GM06990 (cell line): ENCODE data around the gene SUGCT.

Experiments
- DNase-seq: peaks from one replicate; pipeline ENCODE4 v3.0.0-alpha.2; 2011; ENCODE audit not compliant: insufficient read length; ENCODE audit errors: extremely low read depth
- H3K27me3 ChIP-seq: replicated peaks from 2 replicates; pipeline ENCODE4 v1.6.0; 2011; ENCODE audit warnings: low read length; ENCODE audit not compliant: control insufficient read depth, insufficient read depth
- H3K36me3 ChIP-seq: 2 replicates; pipeline ENCODE4 v1.5.1; 2011; ENCODE audit warnings: low read length; ENCODE audit not compliant: control insufficient read depth, insufficient read depth
- H3K4me3 ChIP-seq: replicated peaks from 2 replicates; pipeline ENCODE4 v1.5.1; 2011; ENCODE audit warnings: low read depth, mild to moderate bottlenecking, control low read depth, low read length
- TF ChIP-seq, protein P1 (sequence below): IDR thresholded peaks from 2 replicates; pipeline ENCODE4 v1.5.1; 2011; ENCODE audit warnings: low read length, control low read depth, mild to moderate bottlenecking, inconsistent platforms; ENCODE audit not compliant: insufficient read depth, poor library complexity, severe bottlenecking

The SUGCT gene

DNA sequence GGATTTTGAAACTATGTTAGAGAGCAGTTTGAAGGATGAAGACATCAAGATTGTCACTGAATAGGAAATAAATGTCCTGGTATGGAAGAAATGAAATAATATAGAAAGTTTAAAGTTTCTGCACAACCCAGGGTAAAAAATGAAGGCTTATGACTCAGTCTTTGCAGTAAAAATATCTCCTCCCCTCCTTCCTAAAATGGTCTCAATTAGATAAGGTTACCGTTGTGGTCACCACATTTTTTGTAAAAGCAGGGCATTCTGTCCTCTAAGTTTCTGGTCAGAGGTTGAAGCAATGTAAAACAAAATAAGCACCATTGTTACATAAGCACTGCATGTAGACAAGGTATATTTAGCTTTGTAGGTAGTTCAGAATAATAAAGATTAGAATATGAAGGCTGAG, 403.5 kb downstream of the SUGCT start:
- H3K4me3 ChIP-seq, result no peak overlapping the region
- H3K36me3 ChIP-seq, result no peaks in the 10 kb centered on the region

DNA sequence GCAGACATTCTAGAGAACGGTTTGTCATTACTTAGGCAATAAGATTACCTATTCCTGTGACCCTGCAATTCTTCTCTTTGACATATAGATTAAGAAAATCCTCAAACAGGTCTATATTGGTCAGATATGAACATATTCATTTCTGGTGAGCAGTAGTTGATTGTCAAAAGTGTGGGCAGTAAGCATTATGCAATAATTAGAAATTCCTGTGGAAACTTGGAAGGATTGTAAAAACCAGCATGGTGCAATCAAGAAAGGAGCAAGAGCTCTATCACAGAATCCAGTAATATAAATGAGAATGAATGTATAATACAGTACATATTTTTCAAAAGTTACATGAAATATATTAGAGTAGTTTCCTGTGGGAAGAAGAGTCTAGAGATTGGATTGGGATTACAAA, 406.5 kb downstream of the SUGCT start:
- DNase-seq, result no peak
- H3K27me3 ChIP-seq, result no peaks in the 10 kb centered on the region
- TF ChIP-seq, protein P1, sequence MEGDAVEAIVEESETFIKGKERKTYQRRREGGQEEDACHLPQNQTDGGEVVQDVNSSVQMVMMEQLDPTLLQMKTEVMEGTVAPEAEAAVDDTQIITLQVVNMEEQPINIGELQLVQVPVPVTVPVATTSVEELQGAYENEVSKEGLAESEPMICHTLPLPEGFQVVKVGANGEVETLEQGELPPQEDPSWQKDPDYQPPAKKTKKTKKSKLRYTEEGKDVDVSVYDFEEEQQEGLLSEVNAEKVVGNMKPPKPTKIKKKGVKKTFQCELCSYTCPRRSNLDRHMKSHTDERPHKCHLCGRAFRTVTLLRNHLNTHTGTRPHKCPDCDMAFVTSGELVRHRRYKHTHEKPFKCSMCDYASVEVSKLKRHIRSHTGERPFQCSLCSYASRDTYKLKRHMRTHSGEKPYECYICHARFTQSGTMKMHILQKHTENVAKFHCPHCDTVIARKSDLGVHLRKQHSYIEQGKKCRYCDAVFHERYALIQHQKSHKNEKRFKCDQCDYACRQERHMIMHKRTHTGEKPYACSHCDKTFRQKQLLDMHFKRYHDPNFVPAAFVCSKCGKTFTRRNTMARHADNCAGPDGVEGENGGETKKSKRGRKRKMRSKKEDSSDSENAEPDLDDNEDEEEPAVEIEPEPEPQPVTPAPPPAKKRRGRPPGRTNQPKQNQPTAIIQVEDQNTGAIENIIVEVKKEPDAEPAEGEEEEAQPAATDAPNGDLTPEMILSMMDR, result no peak
- no peak overlapping the region for H3K4me3 ChIP-seq
- H3K36me3 ChIP-seq, result no peaks in the 10 kb centered on the region

More for the DNA sequence above, 403.5 kb downstream of the SUGCT start:
- TF ChIP-seq, protein P1, result no peak
- H3K27me3 ChIP-seq, result no peaks in the 10 kb centered on the region
- DNase-seq, result no peak

DNA sequence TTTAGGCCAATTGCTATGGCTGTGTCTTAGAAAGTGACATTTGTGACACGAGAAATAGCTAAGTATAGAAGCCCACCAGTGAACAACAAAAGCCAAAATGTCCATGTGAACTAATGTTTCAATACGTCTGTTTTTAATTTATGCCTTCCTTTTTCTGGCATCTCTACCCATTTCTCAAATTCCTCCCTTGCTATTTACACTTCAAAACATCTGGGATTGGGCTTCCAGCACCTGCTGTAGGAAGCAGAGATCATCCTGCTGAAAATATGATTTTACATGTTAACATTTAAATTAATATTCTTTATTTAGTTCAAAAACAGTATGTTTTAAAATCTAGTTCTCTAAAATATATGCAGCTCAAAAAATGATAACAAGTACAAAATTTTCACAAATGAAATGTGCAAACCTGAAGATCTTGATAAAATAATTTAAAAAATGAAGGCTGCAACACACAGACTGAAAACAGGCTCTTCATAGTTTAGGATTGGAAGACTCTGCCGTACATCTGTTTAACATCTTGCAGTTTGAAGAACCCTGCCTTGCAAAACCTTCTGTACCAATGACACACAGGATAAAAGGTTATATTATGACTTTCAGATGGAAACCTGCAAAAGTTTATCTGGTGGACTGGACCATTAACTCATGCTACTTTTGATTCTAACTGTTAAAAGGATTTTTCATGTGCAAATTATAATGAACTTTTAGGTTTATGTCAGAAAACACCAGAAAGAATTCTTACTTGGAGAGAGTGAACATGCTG, 408.4 kb downstream of the SUGCT start:
- no peaks in the 10 kb centered on the region for H3K27me3 ChIP-seq
- no peaks in the 10 kb centered on the region for H3K36me3 ChIP-seq
- no peak overlapping the region for H3K4me3 ChIP-seq
- no peak for DNase-seq
- TF ChIP-seq, protein P1, result no peak

DNA sequence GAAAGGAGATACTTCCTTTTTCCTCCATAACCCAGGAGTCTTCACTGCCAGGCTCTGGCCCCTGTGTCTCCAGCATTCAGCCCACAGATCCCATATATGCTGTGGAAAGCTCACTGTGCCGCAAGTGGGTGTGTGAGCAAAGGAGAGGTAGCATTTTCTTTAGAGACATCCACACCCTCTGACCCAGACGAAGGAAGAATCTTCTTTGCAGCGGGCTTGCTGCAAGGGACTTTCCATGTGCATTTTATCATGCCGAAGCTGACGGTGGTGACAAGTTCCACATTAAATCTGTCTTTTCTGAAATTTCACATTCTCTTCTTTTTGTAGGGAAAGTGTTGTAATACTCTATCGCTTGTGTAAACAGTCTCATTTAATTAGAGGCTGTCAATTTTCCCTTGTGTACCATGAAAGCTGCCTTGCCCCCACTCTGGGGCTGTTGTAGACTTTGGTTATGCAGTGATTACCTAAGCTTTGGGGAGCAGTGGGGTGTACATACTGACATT, 409.5 kb downstream of the SUGCT start:
- TF ChIP-seq, protein P1, result no peak
- no peak overlapping the region for H3K4me3 ChIP-seq
- no peaks in the 10 kb centered on the region for H3K36me3 ChIP-seq
- no peaks in the 10 kb centered on the region for H3K27me3 ChIP-seq
- DNase-seq, result no peak

DNA sequence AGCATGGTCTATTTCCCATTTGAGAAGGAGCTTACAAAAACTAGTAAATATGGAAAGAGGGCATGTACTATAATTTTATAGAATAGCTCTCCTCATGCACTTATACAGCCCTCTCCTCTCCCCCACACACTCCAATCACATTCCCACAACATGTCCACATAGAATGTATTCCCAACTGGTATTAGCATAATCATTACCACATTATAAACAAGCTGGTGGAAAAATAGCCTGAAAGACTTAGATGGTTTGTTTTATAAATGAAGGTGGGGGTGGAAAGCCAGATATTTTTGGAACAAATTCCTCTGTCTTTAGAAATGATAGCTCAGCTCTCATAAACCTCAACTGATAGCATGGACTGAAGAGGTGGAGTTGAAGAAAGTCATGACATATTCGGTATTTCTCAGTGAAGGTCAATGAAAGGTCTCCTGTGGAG, 410.1 kb downstream of the SUGCT start:
- TF ChIP-seq, protein P1, result no peak
- Histone ChIP-seq H3K27me3 (no peaks in the 10 kb centered on the region), H3K36me3 (no peaks in the 10 kb centered on the region), H3K4me3 (no peak overlapping the region)
- DNase-seq, result no peak
